GM12878 (cell line): ENCODE results near the gene ACTBL2. TPM values are rescaled to one million over a fixed set of nuclear protein-coding genes. Genes with fewer than 3 reads are reported as not detected.

ENCODE experiments used
- ATAC-seq: fragments of 200-7000 bp; cut with Tn5 transposase; 3 replicates; pipeline ENCODE4 v1.9.1; 2020; ENCODE audit warnings: mild to moderate bottlenecking, moderate library complexity
- BruUV-seq: library from RNA; stranded (reverse); fragments of 400-500 nt; replicated peaks from 2 replicates; lab custom pipeline; 2021; lab: Mats Ljungman, UMichigan
- CTCF ChIA-PET: fragments of 300-600 bp; sonication (Branson Sonifier 250); formaldehyde crosslinking; extraction: SDS; loops from one replicate; lab custom pipeline; 2021; ENCODE audit warnings: inconsistent platforms; lab: Yijun Ruan, JAX
- POLR2A ChIA-PET: fragments of 350-600 bp; formaldehyde crosslinking; extraction: SDS; loops from one replicate; lab custom pipeline; 2021; ENCODE audit warnings: inconsistent platforms; lab: Charles Lee
- RAD21 ChIA-PET: fragments of 300-600 bp; sonication (Branson Sonifier 250); formaldehyde crosslinking; loops from one replicate; lab custom pipeline; 2023; ENCODE audit warnings: antibody characterized with exemption; ENCODE audit not compliant: unreplicated experiment; lab: Charles Lee
- SMC1A ChIA-PET: fragments of 300-600 bp; sonication (Branson Sonifier 250); formaldehyde crosslinking; loops from one replicate; lab custom pipeline; 2023; ENCODE audit not compliant: unreplicated experiment, uncharacterized antibody; lab: Charles Lee
- DNase-seq: peaks from one replicate; pipeline ENCODE4 v3.0.0-alpha.2; 2011; ENCODE audit warnings: low read depth, low spot score
- FAIRE-seq: peaks from 3 replicates; lab custom pipeline; 2011; peaks lifted over from hg19 to GRCh38; lab: Jason Lieb, UNC
- H2AFZ ChIP-seq: 2 replicates; pipeline ENCODE4 v1.6.0; 2011; ENCODE audit warnings: low read depth, low read length, control low read depth; ENCODE audit not compliant: control insufficient read depth
- H3K27ac ChIP-seq: 2 replicates; pipeline ENCODE4 v1.5.1; 2011; ENCODE audit warnings: control low read depth; ENCODE audit not compliant: control insufficient read depth, insufficient read depth
- H3K27me3 ChIP-seq, 2 experiments: replicated peaks in 1 of 2; 2 replicates each; pipeline versions ENCODE4 v1.6.0 to v1.6.1; 2011; ENCODE audit warnings: low read length in 1 of 2; ENCODE audit not compliant: control insufficient read depth in 2 of 2, insufficient read depth in 2 of 2
- H3K36me3 ChIP-seq, 2 experiments: 2 replicates each; pipeline ENCODE4 v1.5.1; 2011; ENCODE audit warnings: low read length in 1 of 2; ENCODE audit not compliant: control insufficient read depth in 2 of 2, insufficient read depth in 2 of 2
- H3K4me1 ChIP-seq: 2 replicates; pipeline ENCODE4 v1.6.1; 2011; ENCODE audit warnings: mild to moderate bottlenecking, low read length, moderate library complexity, mixed read lengths; ENCODE audit not compliant: control insufficient read depth, insufficient read depth
- H3K4me2 ChIP-seq: 2 replicates; pipeline ENCODE4 v1.6.0; 2011; ENCODE audit warnings: control low read depth; ENCODE audit not compliant: control insufficient read depth, insufficient read depth
- H3K4me3 ChIP-seq: fragments of 200-600 bp; sonication (generic); 2 replicates; pipeline ENCODE4 v1.5.1; 2016
- H3K79me2 ChIP-seq: 2 replicates; pipeline ENCODE4 v1.6.0; 2011; ENCODE audit warnings: low read length; ENCODE audit not compliant: control insufficient read depth, insufficient read depth
- H3K9ac ChIP-seq: 2 replicates; pipeline ENCODE4 v1.8.0; 2011; ENCODE audit warnings: low read length, control low read depth, mixed read lengths; ENCODE audit not compliant: control insufficient read depth, insufficient read depth
- H3K9me3 ChIP-seq: replicated peaks from 3 replicates; pipeline ENCODE4 v1.5.1; 2011; ENCODE audit warnings: mild to moderate bottlenecking, low read length; ENCODE audit not compliant: control insufficient read depth, insufficient read depth
- H4K20me1 ChIP-seq: 2 replicates; pipeline ENCODE4 v1.6.0; 2011; ENCODE audit not compliant: control insufficient read depth, insufficient read depth
- CREM ChIP-seq: IDR thresholded peaks from 2 replicates; pipeline ENCODE4 v1.6.1; 2014; ENCODE audit warnings: antibody characterized with exemption, low read depth
- E4F1 ChIP-seq: fragments of 450-650 bp; IDR thresholded peaks from 2 replicates; pipeline ENCODE4 v1.6.1; 2018; ENCODE audit warnings: borderline replicate concordance, mild to moderate bottlenecking; ENCODE audit not compliant: partially characterized antibody
- ELK1 ChIP-seq: IDR thresholded peaks from 2 replicates; pipeline ENCODE4 v1.6.1; 2012; ENCODE audit warnings: low read depth, low read length, improper control_type of control experiment
- PRDM15 ChIP-seq: fragments of 450-650 bp; formaldehyde crosslinking; IDR thresholded peaks from 2 replicates; pipeline ENCODE4 v1.4.0; 2020; ENCODE audit warnings: mild to moderate bottlenecking, moderate library complexity
- TCF3 ChIP-seq: IDR thresholded peaks from 2 replicates; pipeline ENCODE4 v1.6.1; 2012; ENCODE audit warnings: low read depth, mild to moderate bottlenecking, low read length, borderline replicate concordance; ENCODE audit not compliant: insufficient read depth
- ZNF592 ChIP-seq: fragments of 450-650 bp; IDR thresholded peaks from 2 replicates; pipeline ENCODE4 v1.6.1; 2017; ENCODE audit warnings: mild to moderate bottlenecking, moderate library complexity
- WGBS: methylation state at CpG from one replicate; pipeline ENCODE4 v1.1.6; 2016; ENCODE audit warnings: low lambda C conversion rate; ENCODE audit not compliant: insufficient replicate concordance, insufficient coverage; ENCODE audit errors: missing lambda C conversion rate; 5-methylcytosine and 5-hydroxymethylcytosine counted together
- in situ Hi-C: fragments of 300-500 bp; cut with MboI; formaldehyde crosslinking; loops from 9 replicates; pipeline ENCODE4 v1.14.3; 2018; ENCODE audit warnings: mixed read lengths
- intact Hi-C: fragments of 100-400 bp; cut with micrococcal nuclease; formaldehyde crosslinking; loops from one replicate; pipeline ENCODE4 v1.14.2; 2022; ENCODE audit not compliant: unreplicated experiment
- polyA plus RNA-seq, 11 experiments: library from polyadenylated mRNA; depleted of rRNA in 4 of 11; unstranded in 6 of 11; stranded (reverse) in 5 of 11; fragments of >200 nt; fragmentation: Nextera tagmentation in 4 of 11; fragmentation: Illumina TruSeq in 1 of 11; extraction: Ambion mirVana in 4 of 11; extraction: Trizol in 1 of 11; gene quantifications; 1 replicate in 1 of 11; 2 replicates in 10 of 11; pipeline versions ENCODE4 v1.2.1 to v1.2.3, GENCODE V29; 2011 to 2016; ENCODE audit warnings: inconsistent platforms in 2 of 11, missing spikeins in 2 of 11, low read depth in 1 of 11
- total RNA-seq, 4 experiments: library from RNA; depleted of rRNA in 3 of 4; stranded (reverse); fragments of >200 nt in 3 of 4; fragmentation: Illumina TruSeq in 1 of 4; extraction: Trizol in 1 of 4; gene quantifications; 2 replicates each; pipeline versions ENCODE4 v1.2.1 to v1.2.3, GENCODE V29; 2013 to 2021

The ACTBL2 gene
- total and polyA plus RNA-seq, 10 of the 15 experiments (the other 5 are each of a cell fraction or from before 2014, with no cell fraction given): 0.04 to 0.06 (median 0.04) TPM; not detected in 7

GRCh38 chr5:57446966-57447365 lies 35.6 kb downstream of the ACTBL2 start:
- ChIA-PET CTCF (no interaction called here), POLR2A (no interaction called here), RAD21 (no interaction called here), SMC1A (no interaction called here)
- no peak overlapping the region for H3K4me3 ChIP-seq
- H3K4me2 ChIP-seq: no peak overlapping the region
- intact Hi-C loops: no loop called here
- H3K27me3 ChIP-seq: no peaks in the 10 kb centered on the region; a peak in 1 of 4 replicates
- no TSS peak for BruUV-seq
- 23% methylated on average over 2 of the region's 2 CpGs for WGBS
- H4K20me1 ChIP-seq: no peaks in the 10 kb centered on the region
- no peaks in the 10 kb centered on the region for H3K79me2 ChIP-seq
- FAIRE-seq: no peak
- in situ Hi-C loops: no loop called here
- ATAC-seq: no peak
- H3K36me3 ChIP-seq: no peaks in the 10 kb centered on the region
- H2AFZ ChIP-seq: no peak overlapping the region
- H3K4me1 ChIP-seq: no peaks in the 10 kb centered on the region; the same call in 1 of the 2 replicates
- H3K27ac ChIP-seq: no peak overlapping the region
- H3K9me3 ChIP-seq: no peaks in the 10 kb centered on the region
- TF ChIP-seq CREM (no peak), PRDM15 (CRISPR knock-in tag) (no peak), E4F1 (no peak), TCF3 (no peak), ZNF592 (no peak), ELK1 (no peak)
- H3K9ac ChIP-seq: no peak overlapping the region
- DNase-seq: no peak
